SK-N-MC (cell line): ENCODE measurements around the gene CELA2A.

ENCODE experiments used
- EZH2 ChIP-seq: fragments of 200-600 bp; sonication (generic); IDR thresholded peaks from one replicate; pipeline ENCODE4 v1.6.1; 2017; ENCODE audit warnings: antibody characterized with exemption
- POLR2AphosphoS5 ChIP-seq: IDR thresholded peaks from 2 replicates; pipeline ENCODE4 v1.6.1; 2012; ENCODE audit warnings: mild to moderate bottlenecking, low read depth, low read length, borderline replicate concordance

GRCh38 chr1:15472587-15472986, 16.1 kb downstream of the CELA2A start:
- no peak for TF ChIP-seq EZH2
- no peak for TF ChIP-seq POLR2AphosphoS5
